ENCODE results near the gene ZNF3. TPM values are rescaled to one million over a fixed set of nuclear protein-coding genes. Genes with fewer than 3 reads are reported as not detected.
A peak's percentile ranks its signal among the peaks of the same experiment; 100 is the strongest.

The ZNF3 gene
- total RNA-seq, 3 donors from 2014 or later, result 18.8 to 21.8 (median 21.6) TPM

DNA sequence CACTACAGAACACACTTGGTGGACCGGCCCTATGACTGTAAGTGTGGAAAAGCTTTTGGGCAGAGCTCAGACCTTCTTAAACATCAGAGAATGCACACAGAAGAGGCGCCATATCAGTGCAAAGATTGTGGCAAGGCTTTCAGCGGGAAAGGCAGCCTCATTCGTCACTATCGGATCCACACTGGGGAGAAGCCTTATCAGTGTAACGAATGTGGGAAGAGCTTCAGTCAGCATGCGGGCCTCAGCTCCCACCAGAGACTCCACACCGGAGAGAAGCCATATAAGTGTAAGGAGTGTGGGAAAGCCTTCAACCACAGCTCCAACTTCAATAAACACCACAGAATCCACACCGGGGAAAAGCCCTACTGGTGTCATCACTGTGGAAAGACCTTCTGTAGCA lies 17.4 kb downstream of the ZNF3 start:
- Mint-ChIP-seq H3K27me3 (ENCODE audit: low read depth) (no peaks in the 10 kb centered on the region), H3K36me3 (ENCODE audit: insufficient read depth) (peaks cover 25% of the 10 kb centered on the region), H3K4me1 (ENCODE audit: low read depth) (no peaks in the 10 kb centered on the region), H3K4me3 (no peak overlapping the region), H3K9me3 (no peaks in the 10 kb centered on the region)
- ATAC-seq, result no peak
- no peak for DNase-seq

DNA sequence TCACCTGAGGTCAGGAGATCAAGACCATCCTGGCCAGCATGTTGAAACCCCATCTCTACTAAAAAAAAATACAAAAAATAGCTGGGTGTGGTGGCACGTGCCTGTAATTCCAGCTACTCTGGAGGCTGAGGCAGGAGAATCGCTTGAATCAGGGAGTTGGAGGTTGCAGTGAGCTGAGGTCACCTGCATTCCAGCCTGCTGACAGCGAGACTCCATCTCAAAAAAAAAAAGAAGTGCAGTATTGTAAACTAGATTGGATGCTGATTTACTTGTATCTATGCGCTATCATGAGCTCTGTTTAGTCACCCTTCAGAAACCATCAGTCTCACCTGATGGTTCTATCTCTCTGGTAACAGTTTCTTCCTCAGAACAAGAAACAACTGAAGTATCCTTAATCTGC lies 18.1 kb downstream of the ZNF3 start:
- H3K4me3 Mint-ChIP-seq, result no peak overlapping the region
- ATAC-seq, result no peak
- DNase-seq, result no peak
- no peaks in the 10 kb centered on the region for H3K4me1 Mint-ChIP-seq (ENCODE audit: low read depth)
- H3K36me3 Mint-ChIP-seq (ENCODE audit: insufficient read depth), result peaks cover 25% of the 10 kb centered on the region
- H3K27me3 Mint-ChIP-seq (ENCODE audit: low read depth), result no peaks in the 10 kb centered on the region
- no peaks in the 10 kb centered on the region for H3K9me3 Mint-ChIP-seq

DNA sequence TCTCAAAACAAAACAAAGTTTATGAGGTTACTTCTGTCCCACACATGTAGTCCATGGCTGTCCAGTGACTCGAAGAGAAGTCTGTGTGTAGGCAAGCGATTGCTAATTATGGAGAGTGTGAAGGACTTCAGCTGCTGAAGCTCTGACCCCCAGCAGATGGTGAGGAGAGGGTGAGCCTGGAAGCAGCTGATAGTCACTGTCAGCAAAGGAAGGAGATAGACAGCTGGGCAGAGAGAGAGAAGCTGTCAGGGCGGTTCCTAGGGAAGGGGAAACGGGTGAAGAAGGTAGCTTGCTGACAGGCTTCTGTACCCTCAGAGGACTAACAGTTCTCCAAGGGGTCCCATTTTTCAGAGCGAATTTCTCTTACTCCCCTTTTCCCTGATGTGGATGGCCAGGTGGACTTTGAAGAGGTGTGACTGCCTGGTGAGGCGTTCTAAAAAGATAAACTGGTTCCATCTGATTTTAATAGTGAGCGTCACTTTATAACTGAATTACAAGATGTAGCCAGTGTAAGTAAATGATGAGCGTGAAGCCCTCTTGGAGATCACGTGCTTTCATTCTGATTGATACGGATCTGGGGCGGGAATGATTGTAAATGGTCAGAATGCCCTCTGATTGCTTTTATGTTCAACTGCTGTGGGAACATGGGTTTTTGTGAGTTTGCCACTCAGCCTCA lies 19.9 kb downstream of the ZNF3 start:
- no peak for ATAC-seq
- Mint-ChIP-seq H3K9me3 (no peaks in the 10 kb centered on the region), H3K27me3 (ENCODE audit: low read depth) (no peaks in the 10 kb centered on the region), H3K36me3 (ENCODE audit: insufficient read depth) (peaks cover 27% of the 10 kb centered on the region), H3K4me1 (ENCODE audit: low read depth) (no peaks in the 10 kb centered on the region), H3K4me3 (no peak overlapping the region)
- DNase-seq, result no peak

DNA sequence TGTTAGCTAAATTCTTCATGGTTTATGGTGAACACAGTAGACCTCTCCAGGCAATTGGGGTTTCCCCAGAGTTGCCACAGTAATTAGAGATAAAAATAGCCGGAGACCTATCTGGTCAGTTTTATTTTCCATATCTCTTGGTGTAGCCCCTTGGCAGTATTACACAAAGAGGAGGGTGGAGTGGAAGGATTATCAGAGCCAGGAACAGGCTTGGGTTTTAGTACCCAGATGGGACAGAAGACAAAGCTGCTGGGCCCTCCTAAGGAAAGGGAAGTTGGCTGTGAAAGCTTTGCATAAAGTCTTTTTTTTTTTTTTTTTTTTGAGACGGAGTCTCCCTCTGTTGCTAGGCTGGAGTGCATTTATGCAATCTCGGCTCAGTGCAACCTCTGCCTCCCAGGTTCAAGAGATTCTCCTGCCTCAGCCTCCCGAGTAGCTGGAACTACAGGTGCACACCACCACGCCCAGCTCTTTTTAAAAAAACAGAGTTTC lies 22.2 kb downstream of the ZNF3 start:
- ATAC-seq (no peak), DNase-seq (no peak)
- Mint-ChIP-seq H3K36me3 (ENCODE audit: insufficient read depth) (peaks cover 20% of the 10 kb centered on the region), H3K27me3 (ENCODE audit: low read depth) (no peaks in the 10 kb centered on the region), H3K9me3 (no peaks in the 10 kb centered on the region), H3K4me3 (no peak overlapping the region), H3K4me1 (ENCODE audit: low read depth) (no peaks in the 10 kb centered on the region)

DNA sequence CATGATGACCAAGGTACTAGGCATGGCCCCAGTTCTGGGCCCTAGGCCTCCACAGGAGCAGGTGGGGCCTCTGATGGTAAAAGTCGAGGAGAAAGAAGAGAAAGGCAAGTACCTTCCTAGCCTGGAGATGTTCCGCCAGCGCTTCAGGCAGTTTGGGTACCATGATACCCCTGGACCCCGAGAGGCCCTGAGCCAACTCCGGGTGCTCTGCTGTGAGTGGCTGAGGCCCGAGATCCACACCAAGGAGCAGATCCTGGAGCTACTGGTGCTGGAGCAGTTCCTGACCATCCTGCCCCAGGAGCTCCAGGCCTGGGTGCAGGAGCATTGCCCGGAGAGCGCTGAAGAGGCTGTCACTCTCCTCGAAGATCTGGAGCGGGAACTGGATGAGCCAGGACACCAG lies 24.5 kb downstream of the ZNF3 start:
- Mint-ChIP-seq H3K27me3 (ENCODE audit: low read depth) (no peaks in the 10 kb centered on the region), H3K4me1 (ENCODE audit: low read depth) (no peaks in the 10 kb centered on the region), H3K9me3 (no peaks in the 10 kb centered on the region), H3K4me3 (no peak overlapping the region), H3K36me3 (ENCODE audit: insufficient read depth) (peaks cover 12% of the 10 kb centered on the region)
- ATAC-seq (no peak), DNase-seq (no peak)

DNA sequence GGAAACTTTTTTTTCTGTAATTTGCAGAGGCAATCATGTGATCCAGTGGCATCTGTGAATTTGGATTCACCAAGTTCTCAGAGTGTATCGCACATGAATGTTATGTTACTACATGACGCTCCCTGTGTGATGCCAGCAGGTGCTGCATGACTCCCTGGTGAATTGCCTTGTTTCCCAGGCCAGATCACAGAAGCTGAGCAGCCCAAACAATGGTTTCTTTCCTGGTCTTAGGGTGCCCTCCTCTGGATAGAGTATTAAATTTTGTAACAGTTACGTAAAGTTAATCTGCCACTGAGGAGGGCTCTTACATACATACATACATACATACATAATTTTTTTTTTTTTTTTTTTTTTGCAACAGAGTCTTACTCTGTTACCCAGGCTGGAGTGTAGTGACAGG lies 28.3 kb downstream of the ZNF3 start:
- ATAC-seq, result no peak
- peaks cover 4% of the 10 kb centered on the region for H3K36me3 Mint-ChIP-seq (ENCODE audit: insufficient read depth)
- H3K4me3 Mint-ChIP-seq, result no peak overlapping the region
- no peaks in the 10 kb centered on the region for H3K27me3 Mint-ChIP-seq (ENCODE audit: low read depth)
- no peak for DNase-seq
- H3K4me1 Mint-ChIP-seq (ENCODE audit: low read depth), result peaks cover 11% of the 10 kb centered on the region
- H3K9me3 Mint-ChIP-seq, result no peaks in the 10 kb centered on the region

DNA sequence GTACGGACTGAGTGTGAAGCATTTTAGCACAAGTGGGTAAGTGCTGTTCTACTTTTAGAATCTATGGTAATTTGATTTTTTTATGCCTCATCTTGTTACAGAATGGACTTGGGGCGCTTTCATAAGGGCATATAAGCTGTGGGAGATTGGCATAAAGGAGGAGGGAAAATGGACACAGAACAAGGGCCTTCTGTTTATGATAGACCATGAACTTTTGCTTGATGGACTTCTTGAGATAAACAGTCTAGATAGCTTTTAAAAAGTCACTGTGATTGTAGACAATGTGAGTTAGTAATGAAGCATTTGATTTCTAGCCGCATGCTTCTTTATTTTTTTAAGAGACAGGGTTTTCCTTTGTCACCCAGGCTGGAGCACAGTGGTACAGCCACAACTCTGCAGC lies 29.9 kb downstream of the ZNF3 start:
- H3K9me3 Mint-ChIP-seq, result no peaks in the 10 kb centered on the region

DNA sequence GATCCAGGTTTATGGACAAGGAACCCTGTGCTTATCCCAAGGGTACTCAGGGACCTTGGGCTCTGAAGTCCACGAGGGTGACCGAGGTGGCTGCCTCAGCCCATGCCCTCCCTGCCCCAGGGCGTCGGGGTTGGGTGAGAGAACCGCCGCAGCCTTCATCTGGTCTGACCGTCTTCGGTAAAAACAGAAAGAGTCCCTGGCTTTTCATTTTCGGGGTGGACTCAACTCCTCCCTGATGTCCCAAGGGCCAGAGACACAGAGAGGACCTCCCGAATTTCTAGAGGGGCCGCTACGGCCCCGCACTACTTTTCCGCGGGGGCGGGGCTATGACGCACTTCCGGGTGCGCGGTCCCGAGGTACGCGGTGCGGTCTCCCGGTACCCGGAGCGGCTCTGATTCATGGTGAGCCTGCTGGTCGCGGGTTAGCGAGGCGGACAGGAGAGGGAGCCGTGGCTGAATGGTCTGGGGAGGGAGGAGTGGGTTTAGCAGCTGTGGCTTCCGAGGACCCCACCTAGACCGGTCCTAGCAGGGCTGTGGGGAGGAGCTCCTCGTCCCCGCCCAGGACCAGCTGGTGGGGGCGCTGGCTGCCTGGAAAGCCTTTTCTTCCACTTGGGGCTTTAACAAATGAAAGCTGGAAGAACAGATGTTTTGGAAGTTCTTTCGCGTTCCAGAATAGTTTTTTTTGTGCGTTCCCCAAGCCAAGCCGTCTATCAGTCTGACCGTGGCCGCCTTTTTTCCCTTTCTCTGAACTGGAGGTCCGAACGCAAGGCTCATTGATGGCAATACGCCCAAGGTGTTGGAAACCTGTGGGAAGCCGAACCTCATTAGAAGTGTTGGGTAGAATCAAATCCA lies 31.9 kb downstream of the ZNF3 start, which contains the start of gene ZSCAN21:
TSS of gene ZSCAN21 (plus strand) at position 334 of the 851 bp plus-strand sequence. CDS start 7,233 bp downstream, outside the sequence.
- Mint-ChIP-seq H3K4me3 (peak within 1 kb of the TSS; percentile 91), H3K4me1 (ENCODE audit: low read depth) (peaks cover 12% of the 10 kb centered on the region), H3K9me3 (no peaks in the 10 kb centered on the region), H3K27me3 (ENCODE audit: low read depth) (no peaks in the 10 kb centered on the region), H3K36me3 (ENCODE audit: insufficient read depth) (no peaks in the 10 kb centered on the region)
- peak; percentile 79 for DNase-seq
- ATAC-seq, result peak; percentile 95 to 98

More for the DNA sequence above, 29.9 kb downstream of the ZNF3 start:
- Mint-ChIP-seq H3K27me3 (ENCODE audit: low read depth) (no peaks in the 10 kb centered on the region), H3K36me3 (ENCODE audit: insufficient read depth) (no peaks in the 10 kb centered on the region), H3K4me3 (peak overlapping the region; percentile 14), H3K4me1 (ENCODE audit: low read depth) (peaks cover 11% of the 10 kb centered on the region)
- DNase-seq (no peak), ATAC-seq (no peak)

DNA sequence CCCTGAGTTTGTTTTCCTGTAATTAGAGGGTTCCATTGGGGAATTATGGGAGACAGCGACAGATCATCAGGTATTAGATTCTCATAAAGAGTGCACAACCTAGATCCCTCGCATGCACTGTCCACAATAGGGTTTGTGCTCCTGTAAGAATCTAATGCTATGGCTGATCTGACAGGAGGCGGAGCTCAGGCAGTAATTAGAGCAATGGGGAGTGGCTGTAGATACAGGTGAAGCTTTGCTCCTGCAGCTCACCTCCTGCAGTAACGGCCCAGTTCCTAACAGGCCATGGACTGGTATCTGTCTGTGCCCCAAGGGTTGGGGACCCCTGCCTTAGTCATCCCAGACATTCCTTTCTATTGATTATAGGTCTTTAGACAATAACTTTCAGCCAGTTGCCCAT lies 32.8 kb downstream of the ZNF3 start:
- no peak for DNase-seq
- no peaks in the 10 kb centered on the region for H3K27me3 Mint-ChIP-seq (ENCODE audit: low read depth)
- ATAC-seq, result no peak
- peak overlapping the region; percentile 66 for H3K4me3 Mint-ChIP-seq
- H3K4me1 Mint-ChIP-seq (ENCODE audit: low read depth), result peaks cover 13% of the 10 kb centered on the region
- no peaks in the 10 kb centered on the region for H3K36me3 Mint-ChIP-seq (ENCODE audit: insufficient read depth)
- no peaks in the 10 kb centered on the region for H3K9me3 Mint-ChIP-seq

DNA sequence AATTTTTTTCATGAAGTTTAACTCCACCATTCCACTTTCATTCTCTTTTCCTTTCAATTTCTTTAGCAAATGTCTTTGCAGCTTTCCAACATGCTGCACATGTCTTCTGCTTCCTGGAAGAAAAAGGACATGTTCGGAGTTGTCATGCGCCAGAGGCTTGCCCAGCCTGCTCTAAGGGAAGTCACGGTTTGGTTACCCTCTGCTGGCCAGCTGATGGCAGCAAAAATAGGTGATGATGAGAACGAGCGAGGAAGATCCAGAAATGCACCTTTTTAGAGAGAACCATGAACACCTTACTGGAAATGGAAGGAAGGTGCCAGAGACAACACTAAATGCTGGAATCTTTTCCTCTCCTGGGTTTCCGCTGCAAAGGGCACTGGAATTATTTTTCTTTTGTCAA lies 36.8 kb downstream of the ZNF3 start:
- Mint-ChIP-seq H3K36me3 (ENCODE audit: insufficient read depth) (no peaks in the 10 kb centered on the region), H3K9me3 (no peaks in the 10 kb centered on the region), H3K4me1 (ENCODE audit: low read depth) (peaks cover 14% of the 10 kb centered on the region), H3K27me3 (ENCODE audit: low read depth) (no peaks in the 10 kb centered on the region), H3K4me3 (no peak overlapping the region)
- DNase-seq (no peak), ATAC-seq (no peak)

DNA sequence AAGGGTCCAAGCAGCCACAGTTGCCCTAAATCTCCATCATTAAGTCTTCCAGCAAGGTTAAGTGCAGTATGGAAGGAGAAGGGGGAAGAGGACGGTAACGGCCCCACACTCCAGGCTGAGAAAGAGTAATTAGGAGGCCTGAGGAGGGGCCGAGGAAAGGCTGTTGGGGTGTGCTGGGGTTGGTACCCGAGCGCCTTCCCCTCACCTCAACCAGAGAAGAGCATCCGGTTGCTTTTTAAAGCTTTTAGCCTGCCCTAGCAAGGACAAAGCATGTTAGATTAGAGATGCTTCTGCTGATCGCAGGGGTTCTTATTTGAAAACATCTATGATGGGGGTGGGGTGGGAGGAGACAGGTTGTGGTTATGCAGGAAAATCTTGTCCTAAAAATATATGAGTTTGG lies 40.9 kb downstream of the ZNF3 start:
- H3K4me1 Mint-ChIP-seq (ENCODE audit: low read depth), result peaks cover 14% of the 10 kb centered on the region
- H3K36me3 Mint-ChIP-seq (ENCODE audit: insufficient read depth), result peaks cover 14% of the 10 kb centered on the region
- H3K9me3 Mint-ChIP-seq, result no peaks in the 10 kb centered on the region
- H3K27me3 Mint-ChIP-seq (ENCODE audit: low read depth), result no peaks in the 10 kb centered on the region
- ATAC-seq, result no peak
- DNase-seq, result no peak
- H3K4me3 Mint-ChIP-seq, result no peak overlapping the region

DNA sequence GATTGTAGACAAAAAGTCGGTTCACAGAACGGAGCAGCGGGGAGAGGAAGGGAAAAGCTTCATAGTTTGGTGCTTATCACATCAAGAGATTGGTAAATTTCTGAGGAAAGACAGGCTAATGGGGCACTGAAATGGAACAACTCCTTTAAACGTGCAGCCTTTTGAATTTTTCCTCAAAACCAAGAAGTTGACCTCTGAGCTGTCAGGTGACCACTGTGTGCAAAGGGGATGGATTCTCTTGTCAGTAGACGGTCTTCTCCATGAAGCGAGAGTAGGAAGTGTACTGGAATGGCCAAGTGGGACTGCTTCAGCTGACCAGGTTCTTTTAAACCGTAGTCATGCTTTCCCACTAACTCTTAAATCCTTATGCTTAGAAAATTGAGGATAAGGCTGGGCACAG lies 43.2 kb downstream of the ZNF3 start:
- Mint-ChIP-seq H3K4me3 (no peak overlapping the region), H3K27me3 (ENCODE audit: low read depth) (no peaks in the 10 kb centered on the region)

DNA sequence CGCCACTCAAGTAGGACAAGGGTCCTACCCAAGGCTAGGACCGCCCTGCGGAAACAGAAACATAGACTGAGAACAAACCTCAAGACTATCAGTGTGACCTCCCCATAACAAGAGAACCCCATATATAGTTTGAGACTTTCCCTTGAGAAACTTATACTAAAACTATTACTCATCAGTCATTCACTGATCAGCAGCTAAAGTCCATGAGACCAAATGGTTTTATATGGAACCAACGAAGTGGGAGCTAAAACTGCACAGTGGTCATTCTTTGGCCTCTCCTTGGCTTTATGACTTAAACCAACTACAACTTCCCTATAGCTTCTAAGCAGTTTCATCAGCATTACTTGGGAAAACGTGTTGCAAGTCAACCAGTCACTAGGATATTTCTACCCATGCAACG lies 45.6 kb downstream of the ZNF3 start:
- ATAC-seq, result no peak
- DNase-seq, result no peak
- no peaks in the 10 kb centered on the region for H3K9me3 Mint-ChIP-seq
- H3K27me3 Mint-ChIP-seq (ENCODE audit: low read depth), result no peaks in the 10 kb centered on the region
- peaks cover 48% of the 10 kb centered on the region for H3K36me3 Mint-ChIP-seq (ENCODE audit: insufficient read depth)
- H3K4me3 Mint-ChIP-seq, result no peak overlapping the region
- H3K4me1 Mint-ChIP-seq (ENCODE audit: low read depth), result peaks cover 5% of the 10 kb centered on the region

More for the DNA sequence above, 43.2 kb downstream of the ZNF3 start:
- peaks cover 33% of the 10 kb centered on the region for H3K36me3 Mint-ChIP-seq (ENCODE audit: insufficient read depth)
- peaks cover 12% of the 10 kb centered on the region for H3K4me1 Mint-ChIP-seq (ENCODE audit: low read depth)
- no peak for ATAC-seq
- no peaks in the 10 kb centered on the region for H3K9me3 Mint-ChIP-seq
- DNase-seq, result no peak

DNA sequence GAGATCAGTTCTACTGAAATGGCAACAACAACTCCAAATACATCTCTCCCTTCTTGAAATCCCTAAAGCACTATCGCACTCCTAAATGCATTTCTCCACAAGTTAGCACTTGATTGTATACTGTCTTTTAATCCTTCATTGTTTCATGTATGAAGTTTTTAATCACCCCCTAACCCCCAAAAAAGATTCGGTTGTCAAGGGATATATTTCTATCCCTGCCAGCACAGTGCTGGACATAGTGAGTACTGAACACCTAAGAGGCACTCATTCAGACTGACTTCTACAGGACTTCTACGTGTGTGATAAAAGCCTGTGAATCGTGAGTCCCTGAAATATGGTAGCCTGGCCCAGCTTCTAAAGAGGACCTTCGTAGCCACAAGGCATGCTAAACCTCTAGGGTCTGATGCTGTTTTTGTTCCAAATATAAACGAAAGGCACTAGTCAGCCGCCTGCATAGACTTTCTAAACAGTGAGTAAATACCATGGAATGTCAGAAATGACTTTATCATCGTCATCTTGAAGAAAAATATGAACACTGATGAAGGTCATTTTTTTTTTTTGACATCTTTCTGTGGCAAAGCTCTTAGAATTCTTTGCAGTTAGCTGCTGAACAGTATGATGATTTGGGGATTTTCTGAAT lies 46.5 kb downstream of the ZNF3 start:
- H3K9me3 Mint-ChIP-seq, result no peaks in the 10 kb centered on the region
- DNase-seq (no peak), ATAC-seq (no peak)
- H3K27me3 Mint-ChIP-seq (ENCODE audit: low read depth), result no peaks in the 10 kb centered on the region
- peaks cover 57% of the 10 kb centered on the region for H3K36me3 Mint-ChIP-seq (ENCODE audit: insufficient read depth)
- no peaks in the 10 kb centered on the region for H3K4me1 Mint-ChIP-seq (ENCODE audit: low read depth)
- H3K4me3 Mint-ChIP-seq, result no peak overlapping the region
